Measurements from ENCODE around the gene DPP7.

DPP7 gene

DNA sequence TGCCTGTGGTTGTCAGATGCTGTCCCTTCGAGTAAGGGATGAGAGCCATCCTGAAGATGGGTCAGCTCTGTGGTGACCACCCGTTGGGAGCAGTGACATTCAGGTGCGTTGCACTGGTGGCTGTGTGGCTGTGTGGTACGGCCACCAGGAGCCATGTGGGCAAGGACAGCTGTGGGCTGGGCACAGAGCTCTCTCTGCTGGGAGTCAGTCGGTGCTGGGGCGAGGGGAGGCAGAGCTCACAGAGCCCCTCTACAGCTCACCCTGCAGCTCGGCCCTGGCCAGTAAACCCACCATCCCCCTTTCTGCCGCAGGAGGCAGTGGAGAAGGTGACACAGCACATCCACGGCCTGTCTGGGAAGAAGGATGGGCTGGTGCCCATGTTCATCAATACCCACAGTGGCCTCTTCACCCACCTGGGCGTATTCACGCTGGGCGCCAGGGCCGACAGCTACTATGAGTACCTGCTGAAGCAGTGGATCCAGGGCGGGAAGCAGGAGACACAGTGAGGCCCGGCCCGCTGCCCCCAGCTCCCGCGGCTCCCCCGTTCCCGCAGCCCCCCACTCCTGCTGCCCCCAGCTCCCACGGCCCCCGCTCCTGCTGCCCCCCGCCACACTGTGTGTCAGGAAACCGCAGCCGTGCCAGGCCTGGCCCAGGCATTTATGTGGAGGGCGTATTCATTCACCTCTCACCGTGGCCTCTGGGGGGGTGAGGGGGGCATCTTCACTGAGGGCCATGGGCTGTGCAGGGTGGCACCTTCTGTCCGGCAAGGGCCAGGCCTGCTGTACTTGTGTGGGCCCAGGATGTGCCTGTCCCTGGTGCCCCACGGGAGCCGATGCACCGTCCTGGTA lies 8.5 kb downstream of the DPP7 start:
- Histone ChIP-seq H3K4me1 (ENCODE audit: control insufficient read depth, insufficient read depth, low read length) (no peaks in the 10 kb centered on the region), H3K36me3 (ENCODE audit: control insufficient read depth, insufficient read depth, low read length) (peaks cover 65% of the 10 kb centered on the region), H3K27me3 (ENCODE audit: control insufficient read depth, insufficient read depth, low read length) (no peaks in the 10 kb centered on the region), H3K4me3 (ENCODE audit: low read depth, low read length) (no peak overlapping the region), H3K9ac (ENCODE audit: low read depth, low read length) (no peak overlapping the region), H3K9me3 (ENCODE audit: control insufficient read depth, insufficient read depth, low read length) (peaks cover 5% of the 10 kb centered on the region)

DNA sequence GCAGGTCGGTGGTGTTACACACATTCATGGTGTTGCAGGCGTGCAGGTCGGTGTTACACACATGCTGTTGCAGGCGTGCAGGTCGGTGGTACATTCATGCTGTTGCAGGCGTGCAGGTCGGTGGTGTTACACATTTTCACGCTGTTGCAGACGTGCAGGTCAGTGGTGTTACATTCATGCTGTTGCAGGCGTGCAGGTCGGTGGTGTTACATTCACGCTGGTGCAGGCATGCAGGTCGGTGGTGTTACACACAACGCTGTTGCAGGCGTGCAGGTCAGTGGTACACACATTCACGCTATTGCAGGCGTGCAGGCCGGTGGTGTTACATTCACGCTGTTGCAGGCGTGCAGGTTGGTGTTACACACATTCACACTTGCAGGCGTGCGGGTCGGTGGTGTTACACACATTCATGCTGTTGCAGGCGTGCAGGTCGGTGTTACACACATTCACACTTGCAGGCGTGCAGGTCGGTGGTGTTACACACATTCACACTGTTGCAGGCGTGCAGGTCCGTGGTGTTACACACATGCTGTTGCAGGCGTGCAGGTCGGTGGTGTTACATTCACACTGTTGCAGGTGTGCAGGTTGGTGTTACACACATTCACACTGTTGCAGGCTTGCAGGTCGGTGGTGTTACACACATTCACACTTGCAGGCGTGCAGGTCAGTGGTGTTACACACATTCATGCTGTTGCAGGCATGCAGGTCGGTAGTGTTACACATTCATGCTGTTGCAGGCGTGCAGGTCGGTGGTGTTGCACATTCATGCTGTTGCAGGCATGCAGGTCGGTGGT lies 11.1 kb downstream of the DPP7 start:
- Histone ChIP-seq H3K4me1 (ENCODE audit: control insufficient read depth, insufficient read depth, low read length) (no peaks in the 10 kb centered on the region), H3K9me3 (ENCODE audit: control insufficient read depth, insufficient read depth, low read length) (peaks cover 5% of the 10 kb centered on the region), H3K4me3 (ENCODE audit: low read depth, low read length) (no peak overlapping the region), H3K9ac (ENCODE audit: low read depth, low read length) (no peak overlapping the region), H3K36me3 (ENCODE audit: control insufficient read depth, insufficient read depth, low read length) (peaks cover 63% of the 10 kb centered on the region), H3K27me3 (ENCODE audit: control insufficient read depth, insufficient read depth, low read length) (no peaks in the 10 kb centered on the region)

DNA sequence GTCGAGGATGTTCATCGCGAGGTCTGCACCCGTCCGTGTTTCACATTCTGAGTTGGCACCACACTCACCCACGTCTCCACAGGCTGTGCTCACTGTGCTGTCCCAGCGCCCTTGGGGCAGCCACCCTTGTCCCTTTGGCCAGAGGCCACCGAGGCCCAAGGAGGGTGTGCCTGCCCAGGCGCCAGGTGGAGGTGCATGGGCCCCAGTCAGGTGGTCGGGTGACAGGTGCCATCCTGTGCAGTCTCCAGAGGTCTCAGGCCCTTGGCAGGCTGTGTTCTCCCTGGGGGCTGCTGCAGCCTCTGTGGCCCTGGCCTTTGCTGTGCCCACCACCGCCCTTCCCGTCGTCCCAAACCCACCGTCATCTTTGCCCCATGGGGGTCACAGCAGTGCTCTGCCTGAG lies 15.3 kb downstream of the DPP7 start:
- H3K9ac ChIP-seq (ENCODE audit: low read depth, low read length) = no peak overlapping the region
- H3K27me3 ChIP-seq (ENCODE audit: control insufficient read depth, insufficient read depth, low read length) = no peaks in the 10 kb centered on the region
- H3K36me3 ChIP-seq (ENCODE audit: control insufficient read depth, insufficient read depth, low read length) = peaks cover 50% of the 10 kb centered on the region
- no peaks in the 10 kb centered on the region for H3K4me1 ChIP-seq (ENCODE audit: control insufficient read depth, insufficient read depth, low read length)
- peaks cover 5% of the 10 kb centered on the region for H3K9me3 ChIP-seq (ENCODE audit: control insufficient read depth, insufficient read depth, low read length)
- no peak overlapping the region for H3K4me3 ChIP-seq (ENCODE audit: low read depth, low read length)

DNA sequence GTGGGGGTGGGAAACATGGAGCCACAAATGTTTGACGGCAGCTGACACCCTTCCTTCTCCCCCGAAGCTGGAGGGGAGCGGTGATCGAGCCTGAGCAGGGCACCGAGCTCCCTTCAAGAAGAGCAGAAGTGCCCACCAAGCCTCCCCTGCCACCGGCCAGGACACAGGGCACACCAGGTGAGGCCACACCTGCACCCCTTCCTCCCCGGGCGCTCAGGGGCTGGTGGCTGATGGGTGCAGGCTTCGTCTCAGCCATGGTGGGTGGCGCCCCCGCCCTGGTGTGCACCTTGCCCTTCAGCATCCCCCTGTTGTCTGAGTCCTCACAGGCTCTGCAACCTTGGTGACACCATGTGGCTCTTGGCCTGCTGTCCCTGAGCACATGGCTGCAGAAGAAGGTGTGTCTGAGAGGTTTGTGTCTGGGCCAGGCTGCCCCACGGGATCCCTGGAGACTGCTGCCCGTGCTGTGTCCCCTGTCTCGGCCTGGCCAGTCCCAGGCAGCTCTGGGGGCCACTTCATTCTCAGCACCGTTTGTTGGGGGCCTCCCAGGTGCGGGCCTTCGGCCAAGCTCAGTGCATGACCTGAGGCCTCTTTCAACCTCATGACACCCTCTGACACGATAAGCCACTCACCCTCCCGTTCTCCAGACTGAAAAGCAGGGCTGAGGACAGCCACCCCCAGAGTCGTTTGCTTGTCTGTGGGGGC lies 16.6 kb downstream of the DPP7 start:
- H3K27me3 ChIP-seq (ENCODE audit: control insufficient read depth, insufficient read depth, low read length) = no peaks in the 10 kb centered on the region
- peaks cover 39% of the 10 kb centered on the region for H3K36me3 ChIP-seq (ENCODE audit: control insufficient read depth, insufficient read depth, low read length)
- peaks cover 5% of the 10 kb centered on the region for H3K9me3 ChIP-seq (ENCODE audit: control insufficient read depth, insufficient read depth, low read length)
- H3K4me1 ChIP-seq (ENCODE audit: control insufficient read depth, insufficient read depth, low read length) = no peaks in the 10 kb centered on the region
- H3K9ac ChIP-seq (ENCODE audit: low read depth, low read length) = no peak overlapping the region
- no peak overlapping the region for H3K4me3 ChIP-seq (ENCODE audit: low read depth, low read length)

DNA sequence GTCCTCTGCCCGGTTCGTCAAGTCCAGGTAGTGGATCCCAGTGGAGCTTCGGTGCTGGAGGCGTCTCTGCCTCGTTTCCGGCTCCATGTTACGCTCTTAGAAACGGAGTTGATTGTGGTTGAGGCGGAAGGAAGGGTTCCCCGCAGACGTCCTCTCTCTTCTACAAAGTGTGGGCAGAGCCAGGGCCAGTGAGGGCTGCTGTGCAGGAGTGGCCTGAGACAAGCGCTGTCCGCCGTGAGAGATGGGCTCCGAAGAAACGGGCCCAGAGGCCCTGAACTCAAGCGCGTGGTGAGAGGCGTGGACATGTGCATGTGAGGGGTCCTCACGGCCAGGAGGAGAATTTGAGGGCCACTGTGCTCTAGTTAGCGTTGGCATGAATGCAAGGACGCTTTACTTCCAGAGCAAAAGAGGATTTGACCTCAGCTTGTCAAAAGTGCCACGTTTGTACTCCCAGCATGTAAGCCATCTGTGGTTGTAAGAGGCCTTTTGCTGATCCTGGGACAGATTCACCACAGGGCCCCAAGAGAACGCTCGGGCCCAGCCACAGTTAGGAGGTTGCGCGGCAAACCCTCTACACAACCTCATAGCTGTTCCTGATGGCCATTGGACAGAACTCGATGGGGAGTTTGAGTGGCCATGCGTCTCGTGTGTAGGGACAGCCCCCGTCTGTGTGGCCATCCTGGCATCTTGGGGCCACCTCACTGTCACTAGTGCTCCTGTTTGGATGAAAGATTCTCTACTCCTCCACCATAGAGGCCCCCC lies 17.6 kb downstream of the DPP7 start:
- Histone ChIP-seq H3K9ac (ENCODE audit: low read depth, low read length) (no peak overlapping the region), H3K4me1 (ENCODE audit: control insufficient read depth, insufficient read depth, low read length) (no peaks in the 10 kb centered on the region), H3K36me3 (ENCODE audit: control insufficient read depth, insufficient read depth, low read length) (peaks cover 30% of the 10 kb centered on the region)

DNA sequence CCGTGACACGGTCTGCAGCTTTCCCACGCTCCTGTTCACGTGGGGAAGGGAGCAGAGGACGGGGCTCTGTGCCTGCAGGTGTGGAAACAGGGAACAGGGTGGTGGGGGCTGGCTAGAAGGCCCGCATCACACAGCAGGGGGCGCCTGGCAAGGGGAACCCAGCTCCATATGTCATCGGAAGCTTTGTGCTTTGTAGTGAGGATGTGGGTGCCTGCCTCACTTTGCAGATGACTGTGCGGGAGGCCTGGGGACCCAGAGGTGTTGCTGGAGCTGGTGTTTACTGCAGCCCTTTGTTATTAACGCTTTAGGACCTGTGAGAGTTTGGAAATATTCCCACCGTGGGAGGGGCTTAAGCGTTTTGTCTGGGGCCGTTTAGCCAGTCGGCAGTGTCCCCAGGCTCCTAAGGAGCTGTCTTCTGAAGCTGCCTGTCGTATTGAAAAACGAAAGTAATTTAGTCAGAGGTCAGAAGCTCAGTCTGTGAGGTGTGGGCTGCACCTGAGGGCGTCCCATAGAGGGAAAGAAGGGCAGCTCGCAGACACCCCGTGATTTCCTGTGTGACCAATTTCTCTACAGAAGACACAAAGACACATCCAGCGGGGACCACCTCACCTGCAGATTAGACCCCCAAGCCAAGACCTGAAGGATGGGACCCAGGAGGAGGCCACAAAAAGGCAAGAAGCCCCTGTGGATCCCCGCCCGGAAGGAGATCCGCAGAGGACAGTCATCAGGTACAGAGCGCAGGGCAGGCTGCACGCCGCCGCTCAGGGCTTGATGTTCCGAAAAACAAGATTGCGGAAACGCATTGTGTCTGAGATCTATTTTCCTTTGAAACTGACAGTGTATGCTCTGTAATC lies 18.6 kb downstream of the DPP7 start:
- H3K36me3 ChIP-seq (ENCODE audit: control insufficient read depth, insufficient read depth, low read length) = peaks cover 28% of the 10 kb centered on the region
- no peaks in the 10 kb centered on the region for H3K9me3 ChIP-seq (ENCODE audit: control insufficient read depth, insufficient read depth, low read length)
- H3K4me1 ChIP-seq (ENCODE audit: control insufficient read depth, insufficient read depth, low read length) = no peaks in the 10 kb centered on the region
- H3K4me3 ChIP-seq (ENCODE audit: low read depth, low read length) = no peak overlapping the region
- H3K9ac ChIP-seq (ENCODE audit: low read depth, low read length) = no peak overlapping the region
- H3K27me3 ChIP-seq (ENCODE audit: control insufficient read depth, insufficient read depth, low read length) = no peaks in the 10 kb centered on the region

More for the DNA sequence above, 17.6 kb downstream of the DPP7 start:
- no peaks in the 10 kb centered on the region for H3K9me3 ChIP-seq (ENCODE audit: control insufficient read depth, insufficient read depth, low read length)
- H3K27me3 ChIP-seq (ENCODE audit: control insufficient read depth, insufficient read depth, low read length) = no peaks in the 10 kb centered on the region
- no peak overlapping the region for H3K4me3 ChIP-seq (ENCODE audit: low read depth, low read length)

DNA sequence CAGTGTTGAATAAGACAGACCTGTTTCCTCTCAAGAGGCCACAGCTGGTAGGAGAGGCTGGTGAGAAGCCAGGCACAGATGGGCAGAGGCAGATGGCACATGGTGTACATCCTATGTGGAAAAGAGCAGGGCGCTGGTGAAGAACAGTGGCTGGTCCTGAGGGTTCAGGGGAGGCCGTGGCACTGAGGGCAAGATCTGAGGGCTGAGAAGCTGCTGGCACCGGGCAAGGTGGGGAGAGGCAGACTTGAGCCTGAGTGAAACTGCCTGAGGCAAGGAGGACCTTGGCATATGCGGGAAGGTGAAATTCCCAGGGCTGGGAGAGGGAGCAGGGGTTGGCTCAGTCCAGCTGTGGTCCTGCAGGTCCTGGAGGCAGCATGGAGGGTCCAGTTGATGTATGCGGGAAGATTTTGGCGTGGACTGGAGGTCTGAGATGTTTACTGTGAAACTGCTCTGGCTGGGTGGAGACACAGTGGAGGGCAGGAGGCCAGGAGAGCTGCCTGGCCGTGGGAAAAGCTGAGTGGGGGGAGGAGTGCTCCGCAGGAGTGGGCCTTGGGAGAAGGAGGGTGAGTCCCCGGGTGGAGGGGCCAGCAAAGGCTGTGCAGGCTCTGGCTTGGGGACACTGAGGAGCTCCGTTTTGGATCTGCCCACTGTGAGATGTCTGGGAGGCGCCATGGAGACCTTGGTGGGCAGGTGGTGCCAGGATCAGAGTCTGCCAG lies 25.1 kb downstream of the DPP7 start:
- H3K36me3 ChIP-seq (ENCODE audit: control insufficient read depth, insufficient read depth, low read length) = peaks cover 13% of the 10 kb centered on the region
- peaks cover 4% of the 10 kb centered on the region for H3K27me3 ChIP-seq (ENCODE audit: control insufficient read depth, insufficient read depth, low read length)
- H3K4me1 ChIP-seq (ENCODE audit: control insufficient read depth, insufficient read depth, low read length) = peaks cover 2% of the 10 kb centered on the region
- H3K4me3 ChIP-seq (ENCODE audit: low read depth, low read length) = no peak overlapping the region
- no peaks in the 10 kb centered on the region for H3K9me3 ChIP-seq (ENCODE audit: control insufficient read depth, insufficient read depth, low read length)
- H3K9ac ChIP-seq (ENCODE audit: low read depth, low read length) = no peak overlapping the region

DNA sequence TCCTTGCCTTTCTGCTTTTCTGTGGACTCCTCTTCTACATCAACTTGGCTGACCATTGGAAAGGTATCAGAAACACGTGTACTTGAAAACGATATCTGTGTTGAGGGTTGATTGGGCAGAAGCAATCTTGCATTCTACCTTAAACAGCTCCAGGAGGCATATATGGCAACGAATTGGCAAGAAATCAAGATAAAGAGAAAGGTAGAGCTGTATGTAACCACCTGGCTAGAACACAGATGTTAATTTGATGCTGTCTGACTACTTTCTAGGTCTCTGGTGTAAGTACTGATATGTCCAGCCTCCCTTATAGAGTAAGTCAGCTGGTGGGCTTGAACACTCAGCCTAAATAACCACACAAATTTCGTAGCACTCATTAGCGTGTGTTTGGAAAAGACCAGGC lies 26.4 kb downstream of the DPP7 start:
- Histone ChIP-seq H3K4me1 (ENCODE audit: control insufficient read depth, insufficient read depth, low read length) (peaks cover 2% of the 10 kb centered on the region), H3K9me3 (ENCODE audit: control insufficient read depth, insufficient read depth, low read length) (no peaks in the 10 kb centered on the region), H3K4me3 (ENCODE audit: low read depth, low read length) (no peak overlapping the region), H3K9ac (ENCODE audit: low read depth, low read length) (no peak overlapping the region), H3K36me3 (ENCODE audit: control insufficient read depth, insufficient read depth, low read length) (peaks cover 16% of the 10 kb centered on the region), H3K27me3 (ENCODE audit: control insufficient read depth, insufficient read depth, low read length) (peaks cover 4% of the 10 kb centered on the region)

DNA sequence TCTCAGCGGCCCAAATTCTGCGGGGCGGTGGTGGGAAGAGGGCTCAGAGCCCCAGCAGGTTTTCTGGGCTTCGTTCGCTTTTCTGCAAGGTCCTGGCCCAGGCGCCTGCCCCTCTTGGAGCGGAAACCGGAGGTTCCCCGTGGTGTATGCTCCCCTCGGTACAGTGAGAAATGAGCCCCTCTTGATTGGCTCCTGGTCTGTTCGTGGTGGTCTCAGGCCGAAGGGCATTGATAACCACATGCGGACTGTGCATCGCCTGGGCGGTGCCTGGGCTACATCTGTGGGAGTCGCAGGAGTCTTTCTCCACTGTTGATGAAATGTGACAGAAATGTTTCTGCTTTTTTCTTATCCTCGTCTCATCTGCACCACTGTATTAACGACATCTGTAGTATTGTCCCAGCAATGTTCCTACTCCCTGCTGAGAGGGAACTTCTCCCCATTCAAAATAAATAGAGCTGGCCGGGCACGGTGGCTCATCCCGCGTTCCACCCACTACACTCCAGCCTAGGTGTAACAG lies 27.1 kb downstream of the DPP7 start:
- H3K9me3 ChIP-seq (ENCODE audit: control insufficient read depth, insufficient read depth, low read length) = no peaks in the 10 kb centered on the region
- peaks cover 4% of the 10 kb centered on the region for H3K27me3 ChIP-seq (ENCODE audit: control insufficient read depth, insufficient read depth, low read length)
- H3K36me3 ChIP-seq (ENCODE audit: control insufficient read depth, insufficient read depth, low read length) = peaks cover 21% of the 10 kb centered on the region
- H3K4me3 ChIP-seq (ENCODE audit: low read depth, low read length) = peak overlapping the region; percentile 75
- peaks cover 2% of the 10 kb centered on the region for H3K4me1 ChIP-seq (ENCODE audit: control insufficient read depth, insufficient read depth, low read length)
- peak overlapping the region; percentile 76 for H3K9ac ChIP-seq (ENCODE audit: low read depth, low read length)

Data from iPS-15b (cell line).